AG09319 (cell line): ENCODE results near the gene IVNS1ABP.

Source experiments
- DNase-seq: peaks from one replicate; pipeline ENCODE4 v3.0.0-alpha.2; 2010; ENCODE audit warnings: low read depth; ENCODE audit errors: extremely low read depth
- TF ChIP-seq, protein P1 (sequence below): IDR thresholded peaks from 2 replicates; pipeline ENCODE4 v1.5.1; 2011; ENCODE audit warnings: low read depth, mild to moderate bottlenecking, inconsistent platforms, low read length, moderate library complexity

IVNS1ABP gene

DNA sequence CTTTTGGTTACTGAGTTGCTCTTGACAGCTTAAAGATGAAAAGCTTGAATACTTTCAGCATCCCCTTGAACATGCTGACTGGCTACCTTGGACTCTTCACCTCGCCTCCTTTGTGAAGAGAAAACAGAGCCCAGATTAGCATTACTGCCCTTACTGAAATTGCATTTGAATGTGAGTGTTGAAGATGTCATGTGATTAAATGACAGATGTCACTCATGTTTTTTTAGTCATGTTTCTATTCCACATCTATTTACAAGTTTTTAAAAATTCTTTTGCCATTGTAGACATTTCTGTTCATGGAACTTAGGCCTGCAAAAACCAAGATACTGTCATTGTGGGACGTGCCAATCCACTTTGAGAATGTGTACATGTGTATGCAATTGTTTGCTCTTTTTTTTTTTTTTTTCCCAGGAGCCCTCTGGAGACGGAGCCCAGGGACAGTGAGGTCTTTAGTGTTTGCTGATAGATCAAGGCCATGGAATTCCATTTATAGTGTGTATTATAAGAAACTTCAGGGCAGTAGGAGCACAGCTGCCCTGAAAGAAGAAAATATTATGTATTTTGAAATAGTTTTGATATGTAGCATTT is 25.7 kb upstream of the IVNS1ABP start:
- DNase-seq = no peak
- TF ChIP-seq, protein P1, sequence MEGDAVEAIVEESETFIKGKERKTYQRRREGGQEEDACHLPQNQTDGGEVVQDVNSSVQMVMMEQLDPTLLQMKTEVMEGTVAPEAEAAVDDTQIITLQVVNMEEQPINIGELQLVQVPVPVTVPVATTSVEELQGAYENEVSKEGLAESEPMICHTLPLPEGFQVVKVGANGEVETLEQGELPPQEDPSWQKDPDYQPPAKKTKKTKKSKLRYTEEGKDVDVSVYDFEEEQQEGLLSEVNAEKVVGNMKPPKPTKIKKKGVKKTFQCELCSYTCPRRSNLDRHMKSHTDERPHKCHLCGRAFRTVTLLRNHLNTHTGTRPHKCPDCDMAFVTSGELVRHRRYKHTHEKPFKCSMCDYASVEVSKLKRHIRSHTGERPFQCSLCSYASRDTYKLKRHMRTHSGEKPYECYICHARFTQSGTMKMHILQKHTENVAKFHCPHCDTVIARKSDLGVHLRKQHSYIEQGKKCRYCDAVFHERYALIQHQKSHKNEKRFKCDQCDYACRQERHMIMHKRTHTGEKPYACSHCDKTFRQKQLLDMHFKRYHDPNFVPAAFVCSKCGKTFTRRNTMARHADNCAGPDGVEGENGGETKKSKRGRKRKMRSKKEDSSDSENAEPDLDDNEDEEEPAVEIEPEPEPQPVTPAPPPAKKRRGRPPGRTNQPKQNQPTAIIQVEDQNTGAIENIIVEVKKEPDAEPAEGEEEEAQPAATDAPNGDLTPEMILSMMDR = no peak

DNA sequence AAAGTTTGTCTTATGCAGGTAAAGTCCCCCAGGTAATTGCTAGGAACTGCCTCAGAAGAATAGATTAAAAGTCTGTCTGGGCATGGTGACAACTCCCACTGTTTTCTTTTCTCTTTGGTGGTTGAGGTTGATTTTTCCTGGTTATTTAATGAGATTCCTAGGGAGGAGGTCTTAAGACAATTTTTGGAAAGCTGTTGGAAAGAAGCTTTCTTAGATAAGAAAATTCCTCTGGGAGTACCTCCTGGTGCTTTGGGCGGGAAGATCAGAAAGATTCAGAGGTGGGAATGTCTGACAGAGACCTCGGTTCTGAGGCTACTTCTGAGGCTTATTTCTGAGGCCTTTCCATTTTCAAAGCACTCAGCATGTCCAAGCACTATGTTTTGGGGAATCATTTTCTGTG is 25.0 kb upstream of the IVNS1ABP start:
- DNase-seq = no peak
- TF ChIP-seq, protein P1 = no peak

DNA sequence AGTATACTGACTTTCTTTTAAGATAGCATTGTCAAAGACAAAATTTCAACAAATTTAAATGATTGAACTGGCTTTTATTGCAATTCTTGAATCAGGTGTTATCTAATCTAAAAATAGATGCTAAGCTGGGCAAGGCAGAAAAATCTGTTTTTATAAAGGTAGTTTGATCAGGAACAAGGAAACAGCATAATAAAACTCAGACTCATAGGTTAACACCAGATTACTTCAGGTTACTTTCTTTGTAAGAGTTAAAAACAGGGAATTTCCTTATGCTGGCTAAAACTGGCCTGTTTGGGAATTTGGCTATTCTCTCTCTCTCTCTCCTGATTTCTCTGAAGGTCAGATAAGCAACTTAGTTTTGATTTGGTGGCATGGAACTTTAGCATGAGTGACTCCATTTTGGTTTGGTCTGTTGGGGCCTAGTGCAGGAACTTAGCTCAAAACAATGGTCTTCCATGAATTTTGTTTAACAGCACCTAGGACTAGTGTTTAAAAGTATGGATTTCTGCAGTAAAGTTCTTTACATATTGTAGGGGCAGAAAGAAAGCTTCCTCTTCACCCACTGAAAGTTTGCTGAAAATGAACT is 24.2 kb upstream of the IVNS1ABP start:
- no peak for DNase-seq
- TF ChIP-seq, protein P1 = no peak

DNA sequence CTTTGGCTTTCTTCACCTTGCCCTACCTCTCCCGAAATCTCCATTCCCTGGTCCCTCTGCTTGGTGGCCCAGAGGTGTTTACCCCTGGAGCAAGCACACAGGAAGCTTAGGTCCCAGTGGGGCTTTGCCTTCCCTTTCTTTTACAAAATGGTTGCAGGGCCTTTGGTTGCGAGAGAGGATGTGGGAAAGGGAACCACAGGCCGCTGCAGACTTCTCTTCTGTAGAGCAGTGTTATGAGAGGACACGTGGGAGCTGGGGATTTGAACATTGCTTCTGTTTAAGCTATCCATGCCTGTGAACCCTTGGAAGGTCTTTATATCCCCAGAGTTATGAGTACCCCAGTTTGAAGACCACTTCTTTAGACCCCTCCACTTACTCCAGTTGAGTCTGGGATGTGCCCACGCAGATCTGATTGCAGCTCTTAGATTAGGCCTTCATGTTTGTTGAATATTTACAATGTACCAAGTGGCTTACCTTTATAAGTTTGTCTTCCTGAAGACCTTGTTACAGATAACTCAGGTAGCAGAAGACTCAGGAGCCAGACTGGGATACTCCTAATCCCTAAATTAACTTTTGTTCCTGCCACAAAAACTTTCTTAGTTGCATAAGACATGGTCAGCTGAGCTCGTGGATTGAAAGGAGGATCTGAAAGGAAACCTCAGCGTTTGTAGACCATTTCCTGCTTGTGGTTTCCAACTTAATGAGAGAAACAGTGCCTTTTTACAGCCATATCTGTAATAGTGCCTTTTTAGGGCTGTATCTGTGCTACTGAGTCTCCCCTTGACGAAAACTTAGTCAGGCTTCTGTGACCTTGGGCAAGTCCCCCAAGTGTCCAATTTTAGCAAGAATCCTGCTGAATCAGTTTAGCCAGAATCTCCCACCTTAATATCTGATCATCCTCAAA is 21.9 kb upstream of the IVNS1ABP start:
- TF ChIP-seq, protein P1 = no peak
- DNase-seq = no peak

DNA sequence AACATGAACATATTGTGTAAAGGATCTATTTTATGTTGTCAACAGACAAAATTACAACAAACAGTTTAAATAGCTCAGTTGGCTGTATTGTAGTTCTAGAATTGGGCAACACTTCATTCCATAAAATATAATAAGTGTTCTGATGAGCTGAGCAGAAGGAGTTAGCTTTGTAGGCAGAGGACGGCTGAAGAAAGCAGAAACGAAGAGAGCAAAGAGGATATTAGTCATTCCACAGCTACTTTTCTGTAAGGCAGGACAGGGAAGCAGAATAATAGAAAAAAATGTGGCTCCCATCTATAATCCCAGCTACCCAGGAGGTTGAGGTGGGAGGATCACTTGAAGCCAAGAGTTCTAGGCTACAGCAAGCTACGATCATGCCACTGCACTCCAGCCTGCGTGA is 20.2 kb upstream of the IVNS1ABP start:
- no peak for DNase-seq

DNA sequence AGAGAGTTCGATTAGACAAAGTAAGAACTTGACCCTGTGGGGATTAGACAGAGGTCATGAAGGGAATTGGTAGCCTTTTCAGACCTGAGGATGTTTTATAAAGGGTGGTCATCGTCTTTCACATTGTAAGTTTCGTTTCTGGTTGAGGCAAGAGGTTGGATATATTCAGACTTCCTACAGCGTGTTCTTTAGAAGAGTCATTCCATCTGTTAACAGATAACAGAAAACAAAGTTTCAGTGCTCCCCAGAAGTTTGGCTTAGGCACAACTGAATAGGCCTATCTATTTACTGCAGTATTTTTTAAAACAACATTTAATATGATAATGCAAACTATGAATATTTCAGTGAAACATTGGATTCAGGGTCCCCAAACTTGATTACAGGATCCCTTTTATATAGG is 17.1 kb upstream of the IVNS1ABP start:
- DNase-seq = no peak
- TF ChIP-seq, protein P1 = no peak

More for the DNA sequence above, 20.2 kb upstream of the IVNS1ABP start:
- TF ChIP-seq, protein P1 = no peak

DNA sequence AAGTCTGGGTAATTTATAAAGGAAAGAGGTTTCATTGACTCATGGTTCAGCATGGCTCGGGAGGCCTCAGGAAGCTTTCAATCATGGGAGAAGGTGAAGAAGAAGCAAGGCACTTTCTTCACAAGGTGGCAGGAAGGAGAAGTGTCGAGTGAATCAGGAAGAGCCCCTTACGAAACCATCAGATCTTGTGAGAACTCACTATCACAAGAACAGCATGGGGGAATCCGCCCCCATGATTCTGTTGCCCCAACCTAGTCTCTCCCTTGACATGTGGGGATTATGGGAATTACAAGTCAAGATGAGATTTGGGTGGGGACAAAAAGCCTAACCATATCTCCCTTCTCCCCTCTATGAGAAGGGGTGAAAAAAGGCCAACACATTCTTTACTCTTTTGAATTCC is 11.2 kb upstream of the IVNS1ABP start:
- DNase-seq = no peak
- TF ChIP-seq, protein P1 = no peak
